Fibroblast of gingiva (primary cell): ENCODE results near the gene IVL.

Experiments
- DNase-seq: peaks from one replicate; pipeline ENCODE4 v3.0.0-alpha.2; 2011; ENCODE audit warnings: low read depth

IVL gene

GRCh38 chr1:152886758-152887409, 21.5 kb upstream of the IVL start:
- DNase-seq, result no peak

GRCh38 chr1:152888126-152888525, 20.2 kb upstream of the IVL start:
- no peak for DNase-seq

GRCh38 chr1:152899027-152899426, 9.3 kb upstream of the IVL start:
- DNase-seq, result no peak

GRCh38 chr1:152899883-152900282, 8.5 kb upstream of the IVL start:
- no peak for DNase-seq

- DNase-seq, result no peak
Observed at GRCh38 chr1:152901631-152902030, 6.7 kb upstream of the IVL start.

- DNase-seq, result no peak
Observed at GRCh38 chr1:152902636-152903035, 5.7 kb upstream of the IVL start.

GRCh38 chr1:152904688-152905440, 3.5 kb upstream of the IVL start:
- no peak for DNase-seq

GRCh38 chr1:152906023-152906565, 2.3 kb upstream of the IVL start:
- DNase-seq, result no peak

- no peak for DNase-seq
Observed at GRCh38 chr1:152909206-152909605, 860 bp downstream of the IVL start.

GRCh38 chr1:152912471-152912870, 4.1 kb downstream of the IVL start:
- DNase-seq, result no peak

GRCh38 chr1:152912900-152913299, 4.6 kb downstream of the IVL start:
- DNase-seq, result no peak

- DNase-seq, result no peak
Observed at GRCh38 chr1:152917794-152918193, 9.4 kb downstream of the IVL start.

- no peak for DNase-seq
Observed at GRCh38 chr1:152919071-152919470, 10.7 kb downstream of the IVL start.

GRCh38 chr1:152924191-152924590, 15.8 kb downstream of the IVL start:
- no peak for DNase-seq

GRCh38 chr1:152926091-152926490, 17.7 kb downstream of the IVL start:
- peak; percentile 14 for DNase-seq

GRCh38 chr1:152928671-152929070, 20.3 kb downstream of the IVL start:
- no peak for DNase-seq

- no peak for DNase-seq
Observed at GRCh38 chr1:152932170-152932811, 23.9 kb downstream of the IVL start.

GRCh38 chr1:152933196-152933595, 24.9 kb downstream of the IVL start:
- DNase-seq, result no peak

- no peak for DNase-seq
Observed at GRCh38 chr1:152940614-152941013, 32.3 kb downstream of the IVL start.

GRCh38 chr1:152941037-152941711, 32.8 kb downstream of the IVL start:
- DNase-seq, result no peak

- no peak for DNase-seq
Observed at GRCh38 chr1:152942161-152942560, 33.8 kb downstream of the IVL start.

- no peak for DNase-seq
Observed at GRCh38 chr1:152946248-152946647, 37.9 kb downstream of the IVL start.
